C4-2B (cell line): ENCODE measurements around the gene PLXNA2.

ENCODE experiments used
- CTCF ChIP-seq: fragments of 450-650 bp; conservative IDR thresholded peaks from 2 replicates; pipeline ENCODE4 v1.5.1; 2017; ENCODE audit warnings: mild to moderate bottlenecking
- ZFX ChIP-seq: fragments of 450-650 bp; IDR thresholded peaks from 2 replicates; pipeline ENCODE4 v1.6.1; 2017

GRCh38 chr1:208203848-208204609, 40.2 kb downstream of the PLXNA2 start:
- TF ChIP-seq CTCF: no peak
- TF ChIP-seq ZFX: no peak
